HG03378 (cell line): ENCODE results near the gene TXNIP.

Source experiments
- ATAC-seq: cut with Tn5 transposase; IDR thresholded peaks from one replicate; pipeline ENCODE4 v1.9.1; 2021; ENCODE audit warnings: mild to moderate bottlenecking, moderate library complexity; ENCODE audit not compliant: unreplicated experiment

TXNIP gene

GRCh38 chr1:145964328-145965118, 31.9 kb downstream of the TXNIP start, which contains the start of the genes ANKRD34A and POLR3GL:
Gene ANKRD34A (minus strand): TSS chr1:145964575. CDS start chr1:145961759, 2,816 bp downstream.
Gene POLR3GL (plus strand): TSS chr1:145964690. CDS start chr1:145974866, 10,176 bp downstream.
- peak; percentile 80 for ATAC-seq

- no peak for ATAC-seq
Observed at GRCh38 chr1:145963265-145964019, 32.9 kb downstream of the TXNIP start.

GRCh38 chr1:145962157-145963102, 33.9 kb downstream of the TXNIP start:
- ATAC-seq: no peak

GRCh38 chr1:145961425-145962156, 34.8 kb downstream of the TXNIP start:
- no peak for ATAC-seq

DNA sequence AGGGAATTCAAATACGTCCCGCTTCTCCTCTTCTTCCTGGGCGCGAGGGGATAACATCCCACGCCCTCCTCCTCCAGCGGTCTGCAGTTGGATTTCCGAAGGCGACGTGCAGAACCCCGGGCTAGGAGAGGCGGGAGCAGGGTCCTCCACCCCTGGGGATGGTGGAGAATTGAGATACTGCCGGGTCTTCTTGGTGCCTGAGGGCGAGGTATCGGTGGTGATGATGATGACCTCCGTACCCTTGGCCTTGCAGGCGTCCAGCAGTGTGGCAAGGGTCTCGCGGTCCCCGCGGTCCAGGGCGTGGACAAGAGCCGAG, 35.3 kb downstream of the TXNIP start:
- ATAC-seq: no peak

DNA sequence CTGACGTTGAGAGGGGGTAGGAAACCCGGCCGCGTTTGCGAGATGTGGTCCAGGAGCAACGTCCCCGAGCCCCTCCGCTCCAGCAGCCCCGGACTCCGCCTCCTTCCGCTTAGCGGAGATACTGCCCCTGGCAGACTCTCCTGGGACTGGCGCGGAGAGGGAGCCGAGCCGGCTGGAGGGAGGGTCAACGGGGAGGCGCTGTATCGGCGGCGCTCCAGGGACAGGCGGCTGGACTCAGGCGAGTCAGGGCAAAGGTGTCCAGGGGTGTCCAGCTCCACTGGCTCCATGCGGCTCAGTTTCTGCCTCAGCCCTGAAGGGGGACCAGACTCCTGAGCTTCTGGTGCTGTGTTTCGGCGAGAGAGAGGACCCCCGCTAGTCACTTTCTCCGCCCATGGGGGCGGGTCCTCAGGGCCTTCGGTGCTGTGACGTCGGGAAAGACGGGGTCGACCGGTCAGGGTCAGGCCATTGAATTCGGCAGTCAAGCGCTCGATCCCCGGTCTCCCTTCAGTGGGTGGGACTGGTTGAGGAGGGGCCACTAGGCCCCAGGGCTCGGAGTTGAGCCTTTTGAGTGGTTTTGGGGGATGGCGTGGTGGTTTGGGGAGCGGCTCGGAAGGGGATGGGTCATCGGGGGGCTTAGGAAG, 35.8 kb downstream of the TXNIP start:
- ATAC-seq: no peak

DNA sequence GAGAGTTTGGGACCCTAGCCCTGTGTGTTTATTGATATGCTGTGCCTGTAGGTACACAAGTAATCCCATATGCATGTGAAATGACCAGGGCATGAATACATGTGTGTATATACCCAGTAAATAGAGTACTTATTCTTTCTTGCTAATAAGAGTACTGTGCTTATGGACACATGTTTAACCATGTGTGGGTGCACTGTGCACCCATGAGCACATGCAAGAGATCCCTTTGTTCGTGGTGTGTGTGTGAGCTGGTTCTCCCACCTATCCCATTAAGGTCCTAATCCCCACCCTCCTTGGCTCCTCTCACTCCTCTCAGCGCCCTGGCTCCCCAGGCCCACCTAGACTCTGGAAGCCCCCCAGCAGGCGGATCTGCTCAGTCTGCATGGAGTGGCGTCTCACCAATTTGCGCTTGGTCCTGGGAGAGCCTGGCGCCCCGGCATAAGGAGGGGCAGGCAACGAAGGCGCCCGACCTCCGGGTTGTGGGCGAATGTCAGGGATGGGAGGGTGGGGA, 36.4 kb downstream of the TXNIP start:
- ATAC-seq: no peak

DNA sequence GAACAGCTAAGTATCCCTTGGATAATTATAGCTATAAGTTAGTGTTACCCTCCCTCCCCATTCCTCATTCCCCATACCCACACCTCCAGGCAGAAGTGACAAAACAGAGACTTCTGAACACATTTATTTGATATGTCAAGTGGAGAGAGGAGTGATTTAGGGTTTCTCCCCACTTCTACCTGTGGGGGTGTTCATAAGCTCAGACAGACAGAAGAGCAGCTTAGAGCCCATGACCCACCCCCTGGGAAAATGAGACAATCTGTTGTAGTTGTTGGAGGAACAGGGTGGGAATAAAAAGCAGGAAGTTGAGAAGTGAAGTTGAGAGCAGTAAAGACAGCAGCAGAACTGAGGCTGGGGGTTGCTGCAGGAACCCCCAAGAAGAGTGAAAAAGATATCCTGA, 37.0 kb downstream of the TXNIP start:
- ATAC-seq: no peak

GRCh38 chr1:145958734-145959133, 37.6 kb downstream of the TXNIP start:
- ATAC-seq: no peak

- peak; percentile 85 for ATAC-seq
Observed at GRCh38 chr1:145957443-145958319, 38.7 kb downstream of the TXNIP start, which contains the start of gene LIX1L. Gene LIX1L (minus strand): TSS chr1:145958017. CDS start chr1:145957927, 90 bp downstream.

- no peak for ATAC-seq
Observed at GRCh38 chr1:145956781-145957442, 39.5 kb downstream of the TXNIP start.

DNA sequence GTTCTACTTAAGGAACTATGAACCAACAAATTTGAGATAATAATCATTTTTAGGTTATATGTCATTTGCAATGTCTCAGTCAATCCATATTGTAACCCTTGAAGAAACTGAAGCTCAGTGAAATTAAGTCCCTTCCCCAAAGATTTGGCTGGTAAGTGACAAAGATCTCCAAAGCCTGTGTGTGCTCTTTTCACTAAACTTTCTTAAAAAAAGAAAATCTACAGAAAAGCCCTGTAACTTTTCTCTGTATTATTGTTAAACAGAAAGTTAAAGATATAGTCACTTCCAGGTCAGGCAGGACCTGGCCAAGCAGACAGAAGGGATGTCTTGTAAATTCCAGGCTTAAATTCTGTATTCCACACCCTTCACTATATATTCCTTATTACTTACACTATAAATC, 40.0 kb downstream of the TXNIP start:
- ATAC-seq: no peak

GRCh38 chr1:145955436-145955835, 40.9 kb downstream of the TXNIP start:
- no peak for ATAC-seq

DNA sequence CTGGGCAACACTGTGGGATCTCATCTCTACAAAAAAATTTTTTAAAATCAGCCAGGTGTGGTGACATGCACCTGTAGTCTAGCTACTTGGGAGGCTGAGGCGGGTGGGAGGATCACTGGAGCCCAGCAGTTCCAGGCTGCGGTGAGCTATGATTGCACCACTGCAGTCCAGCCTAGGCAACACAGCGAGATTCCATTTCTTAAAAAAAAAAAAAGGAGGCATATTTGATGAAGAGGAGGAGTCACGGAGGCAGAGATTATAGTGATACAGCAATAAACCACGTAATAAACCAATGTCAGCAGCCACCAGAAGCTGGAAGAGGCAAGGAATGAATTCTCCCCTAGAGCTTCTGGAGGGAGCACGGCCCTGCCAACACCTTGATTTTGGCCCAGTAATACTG, 42.5 kb downstream of the TXNIP start:
- no peak for ATAC-seq

DNA sequence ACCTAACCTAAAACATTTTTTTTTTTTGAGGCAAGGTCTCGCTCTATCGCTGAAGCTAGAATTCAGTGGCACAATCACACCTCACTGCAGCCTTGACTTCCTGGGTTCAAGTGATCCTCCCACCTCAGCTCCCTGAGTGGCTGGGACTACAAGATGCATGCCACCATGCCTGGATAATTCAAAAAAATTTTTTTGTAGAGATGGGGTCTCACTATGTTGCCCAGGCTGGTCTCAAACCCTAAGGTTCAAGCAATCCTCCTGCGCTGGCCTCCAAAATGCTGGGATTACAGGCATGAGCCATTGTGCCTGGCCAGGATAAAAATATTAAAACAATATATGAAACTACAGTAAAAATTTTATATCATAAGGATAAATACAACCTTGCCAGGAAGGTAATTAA, 43.5 kb downstream of the TXNIP start:
- no peak for ATAC-seq

DNA sequence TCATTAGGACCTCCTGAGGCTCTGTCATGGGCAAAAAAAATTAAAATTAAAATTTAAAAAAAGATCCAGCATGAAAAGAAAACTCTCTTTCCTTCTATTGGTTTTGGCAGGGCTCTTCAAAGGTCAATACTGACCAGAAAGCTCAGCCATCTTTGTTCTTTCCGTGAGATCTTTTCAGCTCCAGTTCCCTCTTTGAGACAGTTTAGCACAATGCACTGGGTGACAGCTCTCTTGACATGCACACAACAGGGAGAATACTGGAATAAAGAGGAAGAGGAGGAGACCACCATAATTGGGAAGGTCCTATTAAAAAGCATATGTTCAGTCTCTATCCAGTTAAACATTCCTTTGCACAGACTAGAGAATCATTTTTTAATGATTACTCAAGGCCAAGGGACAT, 44.9 kb downstream of the TXNIP start:
- no peak for ATAC-seq

GRCh38 chr1:145949219-145949618, 47.2 kb downstream of the TXNIP start:
- ATAC-seq: no peak

DNA sequence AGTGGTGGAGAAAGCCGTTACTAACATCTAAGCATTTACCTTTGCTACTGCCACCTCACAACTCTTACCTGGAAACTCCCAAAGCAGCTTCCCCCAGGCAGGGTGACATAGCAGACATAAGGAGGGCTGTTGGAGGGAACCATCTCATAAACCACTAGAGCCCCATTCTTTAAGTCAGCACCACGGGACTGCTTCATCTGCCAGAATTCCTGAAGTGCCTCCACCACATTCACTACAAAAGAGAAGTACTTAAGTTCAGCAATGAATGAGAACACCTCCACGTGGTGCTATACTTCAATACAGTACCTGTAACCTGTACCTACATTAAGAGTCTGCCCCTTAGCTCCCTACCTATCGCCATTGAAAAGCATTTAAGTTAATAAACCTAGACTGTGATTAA, 48.8 kb downstream of the TXNIP start:
- no peak for ATAC-seq
